Measurements from ENCODE around the gene PLEK. TPM values are rescaled to one million over a fixed set of nuclear protein-coding genes. Genes with fewer than 3 reads are reported as not detected.

PLEK gene
- total RNA-seq, 1 donor from 2014 or later = not detected

DNA sequence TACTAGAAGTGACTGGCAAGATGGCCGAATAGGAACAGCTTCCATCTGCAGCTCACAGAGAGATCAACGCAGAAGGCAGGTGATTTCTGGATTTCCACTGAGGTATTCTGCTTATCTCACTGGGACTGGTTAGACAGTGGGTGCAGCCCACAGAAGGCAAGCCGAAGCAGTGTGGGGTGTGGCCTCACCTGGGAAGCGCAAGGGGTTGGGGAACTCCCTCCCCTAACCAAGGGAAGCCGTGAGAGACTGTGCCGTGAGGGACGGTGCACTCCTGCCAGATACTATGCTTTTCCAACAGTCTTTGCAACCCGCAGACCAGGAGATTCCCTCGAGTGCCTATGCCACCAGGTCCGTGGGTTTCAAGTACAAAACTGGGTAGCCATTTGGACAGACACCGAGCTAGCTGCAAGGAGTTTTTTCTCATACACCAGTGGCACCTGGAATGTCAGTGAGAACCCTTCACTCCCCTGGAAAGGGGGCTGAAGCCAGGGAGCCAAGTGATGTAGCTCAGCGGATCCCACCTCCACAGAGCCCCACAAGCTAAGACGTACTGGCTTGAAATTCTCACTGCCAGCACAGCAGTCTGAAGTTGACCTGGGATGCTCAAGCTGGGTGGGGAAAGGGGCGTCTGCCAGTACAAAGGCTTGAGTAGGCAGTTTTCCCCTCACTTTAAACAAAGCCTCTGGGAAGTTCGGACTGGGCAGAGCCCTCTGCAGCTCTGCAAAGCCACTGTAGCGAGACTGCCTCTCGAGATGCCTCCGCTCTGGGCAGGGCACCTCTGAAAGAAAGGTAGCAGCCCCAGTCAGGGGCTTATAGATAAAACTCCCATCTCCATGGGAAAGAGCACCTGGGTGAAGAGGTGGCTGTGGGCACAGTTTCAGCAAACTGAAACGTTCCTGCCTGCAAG is 40.1 kb downstream of the PLEK start:
- Histone ChIP-seq H3K4me3 (ENCODE audit: low read depth, low read length) (no peak overlapping the region), H3K36me3 (ENCODE audit: control insufficient read depth, insufficient read depth, low read length) (no peaks in the 10 kb centered on the region), H3K27me3 (ENCODE audit: control insufficient read depth, insufficient read depth, low read length) (peaks cover 1% of the 10 kb centered on the region)
- no peak for DNase-seq (ENCODE audit: low read depth)
- FAIRE-seq = no peak
- no peak for TF ChIP-seq CTCF (IDR thresholded peaks at IDR 0.05; ENCODE audit: insufficient read depth, low read length, severe bottlenecking)

DNA sequence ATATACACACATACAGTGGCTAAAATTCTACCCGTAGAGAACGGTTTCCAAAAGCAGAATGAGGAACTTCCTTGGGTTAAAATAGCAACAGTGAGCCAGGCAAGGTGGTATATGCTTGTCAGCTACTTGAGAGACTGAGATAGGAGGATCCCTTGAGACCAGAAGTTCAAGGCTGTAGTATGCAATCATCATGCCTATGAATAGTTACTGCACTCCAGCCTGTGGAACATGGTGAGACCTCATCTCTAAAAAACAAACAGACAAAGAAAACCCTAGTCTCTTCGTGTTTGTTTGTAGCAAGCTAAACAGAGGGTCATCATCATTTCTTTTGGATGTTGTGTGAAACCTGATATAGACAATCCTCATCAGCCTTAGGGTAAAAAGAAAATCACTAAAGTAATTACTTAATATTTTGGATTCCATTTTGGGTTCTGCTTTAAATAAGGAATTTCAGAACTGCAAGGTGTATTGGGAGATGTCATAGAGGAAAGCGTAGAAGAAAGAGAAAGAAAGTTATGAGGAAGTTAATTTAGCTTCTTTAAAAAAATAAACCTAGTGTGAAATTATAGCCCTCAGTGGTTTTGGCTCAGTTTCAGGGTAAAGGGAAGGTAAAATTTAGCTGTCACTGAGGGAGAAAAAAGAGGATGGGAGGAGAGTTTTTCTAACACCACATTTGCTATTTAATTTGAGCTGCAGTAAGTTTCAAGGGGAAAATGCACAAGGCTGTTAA is 46.5 kb downstream of the PLEK start:
- Histone ChIP-seq H3K4me3 (ENCODE audit: low read depth, low read length) (no peak overlapping the region), H3K36me3 (ENCODE audit: control insufficient read depth, insufficient read depth, low read length) (no peaks in the 10 kb centered on the region), H3K27me3 (ENCODE audit: control insufficient read depth, insufficient read depth, low read length) (no peaks in the 10 kb centered on the region)
- no peak for TF ChIP-seq CTCF (IDR thresholded peaks at IDR 0.05; ENCODE audit: insufficient read depth, low read length, severe bottlenecking)
- FAIRE-seq (no peak), DNase-seq (ENCODE audit: low read depth) (no peak)

GRCh38 chr2:68412127-68412819 is 47.2 kb downstream of the PLEK start:
- FAIRE-seq (no peak), DNase-seq (ENCODE audit: low read depth) (no peak)
- Histone ChIP-seq H3K27me3 (ENCODE audit: control insufficient read depth, insufficient read depth, low read length) (no peaks in the 10 kb centered on the region), H3K36me3 (ENCODE audit: control insufficient read depth, insufficient read depth, low read length) (no peaks in the 10 kb centered on the region), H3K4me3 (ENCODE audit: low read depth, low read length) (no peak overlapping the region)
- no peak for TF ChIP-seq CTCF (IDR thresholded peaks at IDR 0.05; ENCODE audit: insufficient read depth, low read length, severe bottlenecking)

DNA sequence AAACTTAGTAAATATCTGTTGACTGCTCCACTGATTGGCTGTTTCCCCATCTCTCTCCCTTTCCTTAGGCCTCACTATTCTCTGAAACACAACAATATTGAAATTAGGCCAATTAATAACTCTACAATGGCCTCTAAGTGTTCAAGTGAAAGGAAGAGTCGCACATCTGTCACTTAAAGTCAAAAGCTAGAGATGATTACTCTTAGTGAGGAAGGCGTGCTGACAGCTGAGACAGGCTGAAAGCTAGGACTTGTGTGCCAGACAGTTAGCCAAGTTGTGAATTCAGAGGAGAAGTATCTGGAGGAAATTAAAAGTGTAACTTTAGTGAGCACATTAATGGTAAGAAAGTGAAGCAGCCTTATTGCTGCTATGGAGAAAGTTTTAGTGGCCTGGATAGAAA is 48.4 kb downstream of the PLEK start:
- no peak for FAIRE-seq
- no peak for DNase-seq (ENCODE audit: low read depth)
- no peak overlapping the region for H3K4me3 ChIP-seq (ENCODE audit: low read depth, low read length)
- no peaks in the 10 kb centered on the region for H3K27me3 ChIP-seq (ENCODE audit: control insufficient read depth, insufficient read depth, low read length)
- H3K36me3 ChIP-seq (ENCODE audit: control insufficient read depth, insufficient read depth, low read length) = no peaks in the 10 kb centered on the region
- no peak for TF ChIP-seq CTCF (IDR thresholded peaks at IDR 0.05; ENCODE audit: insufficient read depth, low read length, severe bottlenecking)

DNA sequence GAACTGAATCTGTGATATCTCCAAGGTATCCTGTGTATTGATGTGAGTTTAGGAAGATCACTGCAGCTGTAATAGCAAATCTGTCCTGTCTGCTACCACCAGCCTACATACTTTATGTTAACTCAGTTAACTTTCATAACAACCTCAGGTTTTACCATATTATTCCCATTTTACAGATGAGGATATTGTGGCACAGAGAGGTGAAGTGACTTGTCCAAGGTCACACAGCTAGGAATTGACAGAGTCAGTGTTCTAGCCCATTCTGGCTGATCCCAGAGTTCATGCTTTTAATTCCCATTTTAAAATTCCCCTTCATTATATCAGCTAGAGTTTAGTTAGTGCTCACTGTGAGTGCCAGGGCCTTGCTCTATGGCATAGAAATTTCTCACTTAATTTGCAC is 49.4 kb downstream of the PLEK start:
- FAIRE-seq (no peak), DNase-seq (ENCODE audit: low read depth) (no peak)
- H3K4me3 ChIP-seq (ENCODE audit: low read depth, low read length) = no peak overlapping the region
- H3K36me3 ChIP-seq (ENCODE audit: control insufficient read depth, insufficient read depth, low read length) = no peaks in the 10 kb centered on the region
- TF ChIP-seq CTCF (IDR thresholded peaks at IDR 0.05; ENCODE audit: insufficient read depth, low read length, severe bottlenecking) = no peak
- H3K27me3 ChIP-seq (ENCODE audit: control insufficient read depth, insufficient read depth, low read length) = no peaks in the 10 kb centered on the region
